HG03280 (cell line): ENCODE results near the gene CHN2.
"Not testable (repeated sequence)": the region's sequence is repeated elsewhere in the genome, so short reads cannot be mapped to it uniquely, and the experiment has no call there.

ENCODE experiments used
- ATAC-seq: cut with Tn5 transposase; IDR thresholded peaks from one replicate; pipeline ENCODE4 v1.9.1; 2021; ENCODE audit warnings: mild to moderate bottlenecking, moderate library complexity; ENCODE audit not compliant: unreplicated experiment

CHN2 gene

GRCh38 chr7:29518616-29519015, 324.0 kb downstream of the CHN2 start:
- no peak for ATAC-seq

- no peak for ATAC-seq
These were observed 329.2 kb downstream of the CHN2 start for GRCh38 chr7:29523728-29524127.

GRCh38 chr7:29527505-29528108, 333.0 kb downstream of the CHN2 start:
- no peak for ATAC-seq

DNA sequence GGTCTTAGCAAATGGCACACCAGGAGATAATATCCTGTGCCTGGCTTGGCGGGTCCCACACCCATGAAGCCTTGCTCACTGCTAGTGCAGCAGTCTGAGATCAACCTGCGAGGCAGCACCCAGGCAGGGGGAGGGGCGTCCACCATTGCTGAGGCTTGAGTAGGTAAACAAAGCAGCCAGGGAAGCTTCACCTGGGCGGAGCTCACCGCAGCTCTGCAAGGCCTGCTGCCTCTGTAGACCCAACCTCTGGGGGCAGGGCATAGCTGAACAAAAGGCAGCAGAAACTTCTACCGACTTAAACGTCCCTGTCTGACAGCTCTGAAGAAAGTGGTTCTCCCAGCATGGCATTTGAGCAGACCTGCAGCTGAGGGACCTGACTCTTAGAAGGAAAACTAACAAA, 334.0 kb downstream of the CHN2 start:
- not testable (repeated sequence) for ATAC-seq
